Neural cell (in vitro differentiated cells): ENCODE results near the gene SH3RF1. TPM values are rescaled to one million over a fixed set of nuclear protein-coding genes. Genes with fewer than 3 reads are reported as not detected.

ENCODE experiments used
- H2AFZ ChIP-seq: fragments of 200-600, 300-800 bp; sonication (generic), shearing (Covaris generic); 2 replicates; pipeline ENCODE4 v1.6.0; 2014; ENCODE audit warnings: low read depth, mild to moderate bottlenecking, antibody characterized with exemption, low read length, moderate library complexity
- H3F3A ChIP-seq: fragments of 200-600 bp; shearing (Covaris generic); 2 replicates; pipeline ENCODE4 v1.6.1; 2016; ENCODE audit warnings: mild to moderate bottlenecking, moderate library complexity, mixed read lengths, antibody characterized with exemption, low read length; ENCODE audit not compliant: insufficient read depth, poor library complexity, severe bottlenecking
- H3K27ac ChIP-seq: fragments of 200-600, 300-800 bp; sonication (generic), shearing (Covaris generic); 2 replicates; pipeline ENCODE4 v1.5.1; 2014; ENCODE audit warnings: mild to moderate bottlenecking, low read length, moderate library complexity
- H3K27me3 ChIP-seq: fragments of 300-800, 200-600 bp; sonication (generic), shearing (Covaris generic); 2 replicates; pipeline ENCODE4 v1.6.0; 2014; ENCODE audit warnings: mild to moderate bottlenecking, low read depth, low read length, moderate library complexity; ENCODE audit not compliant: insufficient read depth
- H3K36me3 ChIP-seq: fragments of 300-800, 200-600 bp; sonication (generic), shearing (Covaris generic); 2 replicates; pipeline ENCODE4 v1.5.1; 2014; ENCODE audit warnings: mild to moderate bottlenecking, antibody characterized with exemption, low read length, moderate library complexity; ENCODE audit not compliant: insufficient read depth
- H3K4me2 ChIP-seq: fragments of 300-800, 200-600 bp; sonication (generic), shearing (Covaris generic); 2 replicates; pipeline ENCODE4 v1.6.0; 2014; ENCODE audit warnings: mild to moderate bottlenecking, low read length
- H3K4me3 ChIP-seq: fragments of 300-800, 200-600 bp; sonication (generic), shearing (Covaris generic); 2 replicates; pipeline ENCODE4 v1.5.1; 2014; ENCODE audit warnings: mild to moderate bottlenecking, low read length, moderate library complexity
- H3K79me2 ChIP-seq: fragments of 200-600 bp; shearing (Covaris generic); replicated peaks from 2 replicates; pipeline ENCODE4 v1.6.0; 2014; ENCODE audit warnings: mild to moderate bottlenecking, low read length, moderate library complexity; ENCODE audit not compliant: insufficient read depth
- H3K9ac ChIP-seq: fragments of 300-800, 200-600 bp; sonication (generic), shearing (Covaris generic); 2 replicates; pipeline ENCODE4 v1.6.1; 2016; ENCODE audit warnings: mild to moderate bottlenecking, low read length, mixed read lengths
- H3K9me2 ChIP-seq: fragments of 200-600 bp; shearing (Covaris generic); 2 replicates; pipeline ENCODE4 v1.6.1; 2016; ENCODE audit warnings: mild to moderate bottlenecking, low read length, mixed read lengths; ENCODE audit not compliant: insufficient read depth
- H3K9me3 ChIP-seq: fragments of 200-600, 300-800 bp; sonication (generic), shearing (Covaris generic); 2 replicates; pipeline ENCODE4 v1.6.1; 2016; ENCODE audit warnings: mild to moderate bottlenecking, mixed run types, low read length, moderate library complexity, mixed read lengths
- H4K20me1 ChIP-seq: fragments of 200-600 bp; shearing (Covaris generic); 2 replicates; pipeline ENCODE4 v1.6.1; 2016; ENCODE audit warnings: mild to moderate bottlenecking, mixed run types; ENCODE audit not compliant: insufficient read depth
- CTCF ChIP-seq: fragments of 450-650 bp; IDR thresholded peaks from 2 replicates; pipeline ENCODE4 v1.5.1; 2014; ENCODE audit warnings: antibody characterized with exemption, mild to moderate bottlenecking, moderate library complexity; ENCODE audit not compliant: poor library complexity, severe bottlenecking
- EP300 ChIP-seq: fragments of 450-650 bp; conservative IDR thresholded peaks from 2 replicates; pipeline ENCODE4 v1.6.1; 2014; ENCODE audit warnings: antibody characterized with exemption, mild to moderate bottlenecking, moderate library complexity; ENCODE audit not compliant: poor library complexity, severe bottlenecking
- EZH2 ChIP-seq: fragments of 200-600, 300-800 bp; shearing (Covaris generic), sonication (generic); IDR thresholded peaks from 2 replicates; pipeline ENCODE4 v1.6.1; 2014; ENCODE audit warnings: antibody characterized with exemption, low read length, borderline replicate concordance, mild to moderate bottlenecking; ENCODE audit not compliant: insufficient read depth, poor library complexity, severe bottlenecking
- MXI1 ChIP-seq: fragments of 450-650 bp; conservative IDR thresholded peaks from 2 replicates; pipeline ENCODE4 v1.6.1; 2014; ENCODE audit warnings: antibody characterized with exemption, mild to moderate bottlenecking; ENCODE audit not compliant: poor library complexity, severe bottlenecking
- POLR2AphosphoS5 ChIP-seq: IDR thresholded peaks from 2 replicates; pipeline ENCODE4 v1.6.1; 2012
- RAD21 ChIP-seq: fragments of 450-650 bp; conservative IDR thresholded peaks from 2 replicates; pipeline ENCODE4 v1.6.1; 2014; ENCODE audit warnings: antibody characterized with exemption, mild to moderate bottlenecking, moderate library complexity
- REST ChIP-seq: IDR thresholded peaks from 2 replicates; pipeline ENCODE4 v1.6.1; 2012; ENCODE audit warnings: borderline replicate concordance
- SMC3 ChIP-seq: fragments of 450-650 bp; conservative IDR thresholded peaks from 2 replicates; pipeline ENCODE4 v1.6.1; 2014; ENCODE audit warnings: antibody characterized with exemption, mild to moderate bottlenecking, moderate library complexity; ENCODE audit not compliant: poor library complexity
- TAF1 ChIP-seq: IDR thresholded peaks from 2 replicates; pipeline ENCODE4 v1.6.1; 2012; ENCODE audit warnings: low read depth
- polyA minus RNA-seq: library from RNA; depleted of rRNA, polyadenylated mRNA; stranded (reverse); fragments of >200 nt; gene quantifications from 2 replicates; pipeline ENCODE4 v1.2.3, GENCODE V29; 2014
- polyA plus RNA-seq: library from polyadenylated mRNA; depleted of rRNA; stranded (reverse); fragments of >200 nt; gene quantifications from 2 replicates; pipeline ENCODE4 v1.2.3, GENCODE V29; 2014

The SH3RF1 gene
- polyA plus RNA-seq (3.1 TPM in 2 replicates), polyA minus RNA-seq (8.9 and 10.0 TPM in 2 replicates)

- Histone ChIP-seq H3K36me3 (no peaks in the 10 kb centered on the region), H3K4me2 (peak within 1 kb of the TSS; percentile 88), H3F3A (no peaks in the 10 kb centered on the region), H3K9me2 (no peaks in the 10 kb centered on the region), H3K79me2 (peaks cover 27% of the 10 kb centered on the region), H3K9me3 (no peaks in the 10 kb centered on the region), H3K9ac (peak within 1 kb of the TSS; percentile 81), H3K27me3 (peaks cover 14% of the 10 kb centered on the region), H3K27ac (peak within 1 kb of the TSS; percentile 40), H3K4me3 (peak within 1 kb of the TSS; percentile 96), H4K20me1 (no peaks in the 10 kb centered on the region), H2AFZ (peak within 1 kb of the TSS; percentile 36)
- TF ChIP-seq EP300 (no peak), POLR2AphosphoS5 (peak; percentile 71), SMC3 (no peak), EZH2 (no peak), CTCF (peak; percentile 74), TAF1 (no peak), RAD21 (peak; percentile 46), REST (no peak), MXI1 (peak; percentile 67)
Observed at GRCh38 chr4:169270810-169271691, at the start of gene SH3RF1. Gene SH3RF1, minus strand, starts transcription at chr4:169270956. Its CDS starts 1,744 bp downstream, at chr4:169269212.

- H3K36me3 ChIP-seq: no peaks in the 10 kb centered on the region
- H3K4me3 ChIP-seq: no peak overlapping the region
- no peak for TF ChIP-seq EZH2
- no peak for TF ChIP-seq TAF1
- no peak for TF ChIP-seq REST
- no peak for TF ChIP-seq RAD21
- no peak for TF ChIP-seq EP300
- TF ChIP-seq POLR2AphosphoS5: no peak
- TF ChIP-seq CTCF: no peak
- TF ChIP-seq SMC3: no peak
- no peak for TF ChIP-seq MXI1
- no peaks in the 10 kb centered on the region for H3K9me2 ChIP-seq
- no peaks in the 10 kb centered on the region for H3K27me3 ChIP-seq
- no peaks in the 10 kb centered on the region for H4K20me1 ChIP-seq
- no peak overlapping the region for H2AFZ ChIP-seq
- no peaks in the 10 kb centered on the region for H3K9me3 ChIP-seq
- H3K27ac ChIP-seq: no peak overlapping the region
- H3K4me2 ChIP-seq: no peak overlapping the region
- H3K9ac ChIP-seq: no peak overlapping the region
- no peaks in the 10 kb centered on the region for H3K79me2 ChIP-seq
- H3F3A ChIP-seq: no peaks in the 10 kb centered on the region
Observed at GRCh38 chr4:169315530-169316343, 45.0 kb upstream of the SH3RF1 start.
